Vagina (tissue), 2 donors: Measurements from ENCODE around the gene TAB2. TPM values are rescaled to one million over a fixed set of nuclear protein-coding genes. Genes with fewer than 3 reads are reported as not detected.

Experiments used
- DNase-seq, 2 donors: peaks; one replicate each; pipeline ENCODE4 v3.0.0-alpha.2; 2017; ENCODE audit errors: extremely low spot score in 2 of 2
- H3K27ac ChIP-seq: fragments of 200-600 bp; sonication (generic); one replicate; pipeline ENCODE4 v1.5.1; 2019
- H3K27me3 ChIP-seq: fragments of 200-600 bp; sonication (generic); one replicate; pipeline ENCODE4 v1.5.1; 2019
- H3K36me3 ChIP-seq, 2 donors: fragments of 200-600 bp; sonication (generic); one replicate each; pipeline ENCODE4 v1.5.1; 2017 to 2019
- H3K4me1 ChIP-seq: fragments of 200-600 bp; sonication (generic); one replicate; pipeline ENCODE4 v1.5.1; 2019
- H3K4me3 ChIP-seq, 2 donors: fragments of 200-600 bp; sonication (generic); 1 replicate in 1 of 2; 2 replicates in 1 of 2; pipeline ENCODE4 v1.5.1; 2016 to 2019
- H3K9me3 ChIP-seq: fragments of 200-600 bp; sonication (generic); one replicate; pipeline ENCODE4 v1.5.1; 2019
- CTCF ChIP-seq, 3 experiments: fragments of 450-650 bp in 2 of 3; fragments of 200-600 bp in 1 of 3; sonication (generic) in 1 of 3; IDR thresholded peaks; one replicate each; pipeline ENCODE4 v1.5.1; 2017 to 2019; ENCODE audit warnings: antibody characterized with exemption in 3 of 3, mild to moderate bottlenecking in 2 of 3, moderate library complexity in 2 of 3
- POLR2A ChIP-seq, 2 donors: fragments of 450-650 bp; IDR thresholded peaks; one replicate each; pipeline ENCODE4 v1.6.1; 2017; ENCODE audit warnings: antibody characterized with exemption in 2 of 2, mild to moderate bottlenecking in 2 of 2, moderate library complexity in 2 of 2
- POLR2AphosphoS5 ChIP-seq, 2 donors: sonication (generic); formaldehyde crosslinking; IDR thresholded peaks; one replicate each; pipeline ENCODE4 v1.9.0; 2017; ENCODE audit warnings: antibody characterized with exemption in 2 of 2, mild to moderate bottlenecking in 2 of 2, low read depth in 1 of 2; ENCODE audit not compliant: insufficient read depth in 1 of 2
- intact Hi-C: fragments of 100-400 bp; cut with DNase I; formaldehyde crosslinking; loops from one replicate; pipeline ENCODE4 v1.15.1; 2023
- total RNA-seq: library from RNA; depleted of rRNA; stranded (reverse); fragments of >200 nt; gene quantifications from one replicate; pipeline ENCODE4 v1.2.3, GENCODE V29; 2016

The TAB2 gene
- total RNA-seq, 1 donor from 2014 or later, result 80.5 TPM

GRCh38 chr6:149431905-149432775 is 114.6 kb downstream of the TAB2 start:
- Histone ChIP-seq H3K4me3 (no peak overlapping the region), H3K36me3 (no peaks in the 10 kb centered on the region), H3K4me1 (peaks cover 6% of the 10 kb centered on the region), H3K27me3 (no peaks in the 10 kb centered on the region), H3K9me3 (no peaks in the 10 kb centered on the region), H3K27ac (no peak overlapping the region)
- TF ChIP-seq CTCF (IDR thresholded peaks at IDR 0.05) (peak; percentile 90 to 96 (median 93)), POLR2A (IDR thresholded peaks at IDR 0.05) (no peak), POLR2AphosphoS5 (IDR thresholded peaks at IDR 0.05; ENCODE audit: insufficient read depth in 1 of 2, low read depth in 1 of 2) (peak in 1 of 2 donors; percentile 29)
- DNase-seq, result no peak
- intact Hi-C loops, result loop anchor here (5.0 to 10.0 kb wide), 3 partner anchors 83 to 400 kb away; no protein-coding TSS in a partner anchor

GRCh38 chr6:149433405-149433804 is 115.9 kb downstream of the TAB2 start:
- intact Hi-C loops, result loop anchor here (5.0 to 10.0 kb wide), 3 partner anchors 81 to 401 kb away; no protein-coding TSS in a partner anchor
- no peaks in the 10 kb centered on the region for H3K9me3 ChIP-seq
- H3K4me1 ChIP-seq, result peaks cover 6% of the 10 kb centered on the region
- no peak for DNase-seq
- no peaks in the 10 kb centered on the region for H3K36me3 ChIP-seq
- no peak overlapping the region for H3K4me3 ChIP-seq
- TF ChIP-seq POLR2A (IDR thresholded peaks at IDR 0.05), result no peak
- TF ChIP-seq POLR2AphosphoS5 (IDR thresholded peaks at IDR 0.05; ENCODE audit: insufficient read depth in 1 of 2, low read depth in 1 of 2), result no peak
- no peak for TF ChIP-seq CTCF (IDR thresholded peaks at IDR 0.05)
- no peak overlapping the region for H3K27ac ChIP-seq
- H3K27me3 ChIP-seq, result no peaks in the 10 kb centered on the region

- Histone ChIP-seq H3K4me1 (peaks cover 6% of the 10 kb centered on the region), H3K9me3 (no peaks in the 10 kb centered on the region), H3K4me3 (no peak overlapping the region), H3K36me3 (no peaks in the 10 kb centered on the region), H3K27me3 (no peaks in the 10 kb centered on the region), H3K27ac (no peak overlapping the region)
- no peak for DNase-seq
- intact Hi-C loops, result loop anchor here (5.0 to 10.0 kb wide), 3 partner anchors 81 to 402 kb away; no protein-coding TSS in a partner anchor
- no peak for TF ChIP-seq POLR2A (IDR thresholded peaks at IDR 0.05)
Measured at GRCh38 chr6:149433881-149434280, 116.4 kb downstream of the TAB2 start.

- no peaks in the 10 kb centered on the region for H3K36me3 ChIP-seq
- no peak overlapping the region for H3K27ac ChIP-seq
- no peak for DNase-seq
- H3K4me1 ChIP-seq, result peaks cover 6% of the 10 kb centered on the region
- intact Hi-C loops, result loop anchor here (10.0 kb wide), 1 partner anchor 79 kb away; no protein-coding TSS in a partner anchor
- no peaks in the 10 kb centered on the region for H3K27me3 ChIP-seq
- no peak overlapping the region for H3K4me3 ChIP-seq
- TF ChIP-seq POLR2AphosphoS5 (IDR thresholded peaks at IDR 0.05; ENCODE audit: insufficient read depth in 1 of 2, low read depth in 1 of 2) (no peak), CTCF (IDR thresholded peaks at IDR 0.05) (no peak), POLR2A (IDR thresholded peaks at IDR 0.05) (no peak)
- H3K9me3 ChIP-seq, result no peaks in the 10 kb centered on the region
Measured at GRCh38 chr6:149435919-149436586, 118.5 kb downstream of the TAB2 start.

- DNase-seq, result no peak
- intact Hi-C loops, result loop anchor here (10.0 kb wide), 1 partner anchor 78 kb away; no protein-coding TSS in a partner anchor
- no peak overlapping the region for H3K27ac ChIP-seq
- peaks cover 6% of the 10 kb centered on the region for H3K4me1 ChIP-seq
- H3K4me3 ChIP-seq, result no peak overlapping the region
- no peaks in the 10 kb centered on the region for H3K36me3 ChIP-seq
- TF ChIP-seq POLR2AphosphoS5 (IDR thresholded peaks at IDR 0.05; ENCODE audit: insufficient read depth in 1 of 2, low read depth in 1 of 2), result no peak
- TF ChIP-seq CTCF (IDR thresholded peaks at IDR 0.05), result no peak
- no peak for TF ChIP-seq POLR2A (IDR thresholded peaks at IDR 0.05)
- H3K27me3 ChIP-seq, result no peaks in the 10 kb centered on the region
- H3K9me3 ChIP-seq, result no peaks in the 10 kb centered on the region
Measured at GRCh38 chr6:149436647-149437046, 119.1 kb downstream of the TAB2 start.
